Prostate gland (tissue), 2 donors: ENCODE results near the gene SLC35F4.

Experiments
- CTCF ChIP-seq, 4 experiments: fragments of 200-600 bp in 2 of 4; fragments of 450-650 bp in 2 of 4; sonication (generic) in 2 of 4; IDR thresholded peaks; 1 replicate in 3 of 4; 2 replicates in 1 of 4; pipeline ENCODE4 v1.5.1; 2016 to 2019; ENCODE audit warnings: antibody characterized with exemption in 4 of 4, mild to moderate bottlenecking in 2 of 4, moderate library complexity in 2 of 4
- POLR2A ChIP-seq: fragments of 450-650 bp; IDR thresholded peaks from one replicate; pipeline ENCODE4 v1.6.1; 2016; ENCODE audit warnings: antibody characterized with exemption, mild to moderate bottlenecking

- TF ChIP-seq CTCF (IDR thresholded peaks at IDR 0.05) (no peak), POLR2A (no peak)
These were observed 228.0 kb downstream of the SLC35F4 start for GRCh38 chr14:57637901-57638300.
